ENCODE measurements around the gene ROPN1B.
"Not testable (repeated sequence)": the region's sequence is repeated elsewhere in the genome, so short reads cannot be mapped to it uniquely, and the experiment has no call there.

Gene ROPN1B

GRCh38 chr3:125968701-125969592 is at the start of gene ROPN1B:
Gene ROPN1B, plus strand, starts transcription at chr3:125969178. Its CDS starts 2,877 bp downstream, at chr3:125972055.
- DNase-seq, result not testable (repeated sequence)

GRCh38 chr3:125920191-125920590 is 48.8 kb upstream of the ROPN1B start:
- DNase-seq, result not testable (repeated sequence)

GRCh38 chr3:125920751-125921279 is 48.2 kb upstream of the ROPN1B start:
- not testable (repeated sequence) for DNase-seq

- DNase-seq, result peak; percentile 46
Observed at GRCh38 chr3:125921712-125922111, 47.3 kb upstream of the ROPN1B start.

GRCh38 chr3:125923324-125924115 is 45.5 kb upstream of the ROPN1B start:
- DNase-seq, result not testable (repeated sequence)

GRCh38 chr3:125924276-125924675 is 44.7 kb upstream of the ROPN1B start:
- DNase-seq, result not testable (repeated sequence)

GRCh38 chr3:125925727-125926126 is 43.3 kb upstream of the ROPN1B start:
- not testable (repeated sequence) for DNase-seq

GRCh38 chr3:125928771-125929545 is 40.0 kb upstream of the ROPN1B start:
- peak; percentile 58 for DNase-seq

GRCh38 chr3:125929765-125930164 is 39.2 kb upstream of the ROPN1B start:
- not testable (repeated sequence) for DNase-seq

GRCh38 chr3:125931355-125931880 is 37.6 kb upstream of the ROPN1B start:
- not testable (repeated sequence) for DNase-seq

GRCh38 chr3:125933397-125934173 is 35.4 kb upstream of the ROPN1B start:
- not testable (repeated sequence) for DNase-seq

GRCh38 chr3:125935252-125935874 is 33.6 kb upstream of the ROPN1B start:
- peak; percentile 73 for DNase-seq

GRCh38 chr3:125936210-125936815 is 32.7 kb upstream of the ROPN1B start:
- DNase-seq, result peak; percentile 59

- not testable (repeated sequence) for DNase-seq
Observed at GRCh38 chr3:125936891-125937290, 32.1 kb upstream of the ROPN1B start.

GRCh38 chr3:125947806-125948205 is 21.2 kb upstream of the ROPN1B start:
- not testable (repeated sequence) for DNase-seq

- peak; percentile 60 for DNase-seq
Observed at GRCh38 chr3:125948901-125949300, 20.1 kb upstream of the ROPN1B start.

GRCh38 chr3:125951176-125951575 is 17.8 kb upstream of the ROPN1B start:
- not testable (repeated sequence) for DNase-seq

GRCh38 chr3:125957020-125957419 is 12.0 kb upstream of the ROPN1B start:
- DNase-seq, result not testable (repeated sequence)

GRCh38 chr3:125957674-125958510 is 11.1 kb upstream of the ROPN1B start:
- DNase-seq, result no peak
